SU-DHL-6 (cell line): ENCODE measurements around the gene DDX4.

Experiments
- H2AFZ ChIP-seq: fragments of 200-600 bp; sonication (generic); 2 replicates; pipeline ENCODE4 v1.6.1; 2014; ENCODE audit warnings: low read depth, mild to moderate bottlenecking, moderate library complexity, mixed read lengths, antibody characterized with exemption, low read length; ENCODE audit not compliant: severe bottlenecking
- H3F3A ChIP-seq: fragments of 200-600 bp; shearing (Covaris generic); 2 replicates; pipeline ENCODE4 v1.6.0; 2016; ENCODE audit warnings: antibody characterized with exemption, mild to moderate bottlenecking; ENCODE audit not compliant: insufficient read depth
- H3K27ac ChIP-seq: fragments of 200-600 bp; sonication (generic); 2 replicates; pipeline ENCODE4 v1.5.1; 2016; ENCODE audit warnings: low read depth, mild to moderate bottlenecking, low read length, moderate library complexity, mixed read lengths
- H3K27me3 ChIP-seq: fragments of 200-600 bp; sonication (generic), shearing (Covaris generic); 2 replicates; pipeline ENCODE4 v1.6.0; 2014; ENCODE audit warnings: mild to moderate bottlenecking, low read length
- H3K36me3 ChIP-seq: fragments of 200-600 bp; sonication (generic); 2 replicates; pipeline ENCODE4 v1.6.1; 2014; ENCODE audit warnings: mild to moderate bottlenecking, low read length, mixed read lengths
- H3K4me2 ChIP-seq: fragments of 300-600, 200-600 bp; shearing (Covaris generic), sonication (generic); 2 replicates; pipeline ENCODE4 v1.6.0; 2014; ENCODE audit warnings: low read length, low read depth, mild to moderate bottlenecking; ENCODE audit not compliant: poor library complexity, severe bottlenecking
- H3K4me3 ChIP-seq: fragments of 200-600 bp; sonication (generic); 2 replicates; pipeline ENCODE4 v1.5.1; 2014; ENCODE audit warnings: antibody characterized with exemption, low read length, mild to moderate bottlenecking, mixed read lengths; ENCODE audit not compliant: insufficient read depth, poor library complexity, severe bottlenecking
- H3K79me2 ChIP-seq: fragments of 200-600 bp; sonication (generic); 2 replicates; pipeline ENCODE4 v1.6.1; 2014; ENCODE audit warnings: mild to moderate bottlenecking, low read length, moderate library complexity; ENCODE audit not compliant: insufficient read depth
- H3K9ac ChIP-seq: fragments of 200-600 bp; sonication (generic); 2 replicates; pipeline ENCODE4 v1.7.0; 2014; ENCODE audit warnings: mild to moderate bottlenecking, low read length
- H3K9me2 ChIP-seq: fragments of 200-600 bp; sonication (generic); replicated peaks from 2 replicates; pipeline ENCODE4 v1.6.1; 2014; ENCODE audit warnings: low read length; ENCODE audit not compliant: insufficient read depth
- H3K9me3 ChIP-seq: fragments of 200-600 bp; sonication (generic); 2 replicates; pipeline ENCODE4 v1.6.1; 2014; ENCODE audit warnings: low read length, mixed read lengths; ENCODE audit not compliant: insufficient read depth
- H4K20me1 ChIP-seq: fragments of 200-600 bp; sonication (generic); 2 replicates; pipeline ENCODE4 v1.6.1; 2014; ENCODE audit warnings: low read depth, mild to moderate bottlenecking, antibody characterized with exemption, low read length, moderate library complexity, mixed read lengths
- EZH2phosphoT487 ChIP-seq: fragments of 200-600 bp; sonication (generic), shearing (Covaris generic); conservative IDR thresholded peaks from 2 replicates; pipeline ENCODE4 v1.6.1; 2018; ENCODE audit warnings: mild to moderate bottlenecking, antibody characterized with exemption, low read length, moderate library complexity, mixed read lengths
- TF ChIP-seq, protein P1 (sequence below): fragments of 200-600 bp; sonication (generic); IDR thresholded peaks from one replicate; pipeline ENCODE4 v1.5.1; 2017; ENCODE audit warnings: antibody characterized with exemption, mild to moderate bottlenecking, low read length, moderate library complexity; ENCODE audit not compliant: insufficient read depth, poor library complexity, severe bottlenecking

DDX4 gene

DNA sequence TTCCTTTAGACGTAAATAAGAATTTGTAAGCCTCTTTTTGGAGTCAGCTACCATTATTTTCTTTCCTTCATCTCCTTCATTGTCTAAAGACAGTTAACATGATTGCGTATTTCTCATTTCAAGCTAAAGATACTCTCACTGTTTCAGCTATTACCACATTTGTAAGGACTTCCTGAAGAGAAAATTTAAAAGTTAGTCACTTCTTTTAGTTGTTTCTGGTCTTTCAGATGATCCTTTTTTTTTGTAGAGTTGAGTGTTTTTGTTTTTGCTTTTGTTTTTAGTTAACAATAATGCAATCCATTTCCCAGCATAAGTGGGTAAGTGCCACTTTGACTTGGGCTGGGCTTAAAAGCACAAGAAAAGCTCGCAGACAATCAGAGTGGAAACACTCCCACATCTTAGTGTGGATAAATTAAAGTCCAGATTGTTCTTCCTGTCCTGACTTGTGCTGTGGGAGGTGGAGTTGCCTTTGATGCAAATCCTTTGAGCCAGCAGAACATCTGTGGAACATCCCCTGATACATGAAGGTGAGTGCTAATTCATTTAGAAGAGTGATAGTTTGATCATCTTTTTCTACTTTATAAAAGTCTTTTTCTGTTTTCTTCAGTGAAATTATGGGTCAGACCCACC is 115.3 kb downstream of the DDX4 start:
- no peak overlapping the region for H3K4me2 ChIP-seq
- no peak for TF ChIP-seq EZH2phosphoT487
- TF ChIP-seq, protein P1, sequence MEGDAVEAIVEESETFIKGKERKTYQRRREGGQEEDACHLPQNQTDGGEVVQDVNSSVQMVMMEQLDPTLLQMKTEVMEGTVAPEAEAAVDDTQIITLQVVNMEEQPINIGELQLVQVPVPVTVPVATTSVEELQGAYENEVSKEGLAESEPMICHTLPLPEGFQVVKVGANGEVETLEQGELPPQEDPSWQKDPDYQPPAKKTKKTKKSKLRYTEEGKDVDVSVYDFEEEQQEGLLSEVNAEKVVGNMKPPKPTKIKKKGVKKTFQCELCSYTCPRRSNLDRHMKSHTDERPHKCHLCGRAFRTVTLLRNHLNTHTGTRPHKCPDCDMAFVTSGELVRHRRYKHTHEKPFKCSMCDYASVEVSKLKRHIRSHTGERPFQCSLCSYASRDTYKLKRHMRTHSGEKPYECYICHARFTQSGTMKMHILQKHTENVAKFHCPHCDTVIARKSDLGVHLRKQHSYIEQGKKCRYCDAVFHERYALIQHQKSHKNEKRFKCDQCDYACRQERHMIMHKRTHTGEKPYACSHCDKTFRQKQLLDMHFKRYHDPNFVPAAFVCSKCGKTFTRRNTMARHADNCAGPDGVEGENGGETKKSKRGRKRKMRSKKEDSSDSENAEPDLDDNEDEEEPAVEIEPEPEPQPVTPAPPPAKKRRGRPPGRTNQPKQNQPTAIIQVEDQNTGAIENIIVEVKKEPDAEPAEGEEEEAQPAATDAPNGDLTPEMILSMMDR = no peak
- H3K9me3 ChIP-seq = no peaks in the 10 kb centered on the region
- no peak overlapping the region for H3K27ac ChIP-seq
- H3K36me3 ChIP-seq = no peaks in the 10 kb centered on the region
- H3F3A ChIP-seq = no peaks in the 10 kb centered on the region
- H3K9me2 ChIP-seq = no peaks in the 10 kb centered on the region
- H3K4me3 ChIP-seq = no peak overlapping the region
- no peaks in the 10 kb centered on the region for H4K20me1 ChIP-seq
- H3K9ac ChIP-seq = no peak overlapping the region
- no peak overlapping the region for H2AFZ ChIP-seq
- no peaks in the 10 kb centered on the region for H3K79me2 ChIP-seq
- H3K27me3 ChIP-seq = no peaks in the 10 kb centered on the region

GRCh38 chr5:55853818-55854217 is 116.0 kb downstream of the DDX4 start:
- no peaks in the 10 kb centered on the region for H3K9me3 ChIP-seq
- no peaks in the 10 kb centered on the region for H3K36me3 ChIP-seq
- TF ChIP-seq, protein P1 = no peak
- no peak for TF ChIP-seq EZH2phosphoT487
- H3K79me2 ChIP-seq = no peaks in the 10 kb centered on the region
- no peak overlapping the region for H3K4me3 ChIP-seq
- no peak overlapping the region for H2AFZ ChIP-seq
- H3K27ac ChIP-seq = no peak overlapping the region
- no peaks in the 10 kb centered on the region for H4K20me1 ChIP-seq
- H3K4me2 ChIP-seq = no peak overlapping the region
- H3F3A ChIP-seq = no peaks in the 10 kb centered on the region
- H3K9me2 ChIP-seq = no peaks in the 10 kb centered on the region
- no peaks in the 10 kb centered on the region for H3K27me3 ChIP-seq
- H3K9ac ChIP-seq = no peak overlapping the region

DNA sequence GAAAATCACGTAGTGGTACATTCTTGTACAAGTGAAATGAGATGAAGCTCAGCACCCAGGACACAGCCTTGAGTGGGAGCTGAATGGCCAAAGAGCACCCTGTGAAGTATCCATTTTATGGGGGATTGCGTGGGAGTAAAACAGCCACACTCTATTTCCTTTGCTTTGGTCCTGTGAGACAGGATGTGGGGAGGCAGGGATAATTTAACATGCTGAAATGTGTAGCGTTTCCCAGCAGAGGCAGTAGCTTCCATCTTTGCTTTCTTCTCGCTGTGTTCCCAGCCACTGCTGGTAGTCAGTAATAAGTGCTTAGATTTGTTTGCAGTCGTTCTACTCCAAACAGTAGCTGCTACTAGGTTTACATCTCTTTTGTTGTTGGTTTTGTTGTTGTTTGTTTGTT is 117.6 kb downstream of the DDX4 start:
- Histone ChIP-seq H3K9ac (no peak overlapping the region), H4K20me1 (no peaks in the 10 kb centered on the region)

More for the DNA sequence above, 117.6 kb downstream of the DDX4 start:
- Histone ChIP-seq H2AFZ (no peak overlapping the region), H3K4me3 (no peak overlapping the region), H3K9me3 (no peaks in the 10 kb centered on the region), H3K4me2 (no peak overlapping the region), H3K79me2 (no peaks in the 10 kb centered on the region), H3K27me3 (no peaks in the 10 kb centered on the region), H3F3A (no peaks in the 10 kb centered on the region), H3K9me2 (no peaks in the 10 kb centered on the region), H3K36me3 (no peaks in the 10 kb centered on the region), H3K27ac (no peak overlapping the region)
- TF ChIP-seq, protein P1 = no peak
- TF ChIP-seq EZH2phosphoT487 = no peak
